HepG2 (cell line): ENCODE data around the gene TOE1. TPM values are rescaled to one million over a fixed set of nuclear protein-coding genes. Genes with fewer than 3 reads are reported as not detected.

Experiments
- FOXP4 ChIP-seq: sonication (generic); formaldehyde crosslinking; IDR thresholded peaks from 2 replicates; pipeline ENCODE4 v1.4.0; 2020; ENCODE audit warnings: missing genetic modification reagents
- GATAD1 ChIP-seq: IDR thresholded peaks from 2 replicates; pipeline ENCODE4 v1.6.1; 2016; ENCODE audit warnings: missing genetic modification reagents, missing compliant biosample characterization
- HNRNPL ChIP-seq: fragments of 200-400 bp; formaldehyde crosslinking; IDR thresholded peaks from 2 replicates; pipeline ENCODE4 v1.6.1; 2017; ENCODE audit warnings: mild to moderate bottlenecking, low read depth, low read length
- KAT7 ChIP-seq: IDR thresholded peaks from 2 replicates; pipeline ENCODE4 v1.6.1; 2018; ENCODE audit warnings: borderline replicate concordance, missing compliant biosample characterization
- PBX2 ChIP-seq: IDR thresholded peaks from 2 replicates; pipeline ENCODE4 v1.6.1; 2016; ENCODE audit warnings: control low read depth
- ZNF407 ChIP-seq: sonication (generic); formaldehyde crosslinking; IDR thresholded peaks from one replicate; pipeline ENCODE4 v1.5.1; 2020; ENCODE audit warnings: mild to moderate bottlenecking, missing genetic modification reagents; ENCODE audit errors: not compliant biosample characterization
- ZNF446 ChIP-seq: sonication (generic); formaldehyde crosslinking; IDR thresholded peaks from 2 replicates; pipeline ENCODE4 v1.5.0; 2020; ENCODE audit warnings: mild to moderate bottlenecking, missing genetic modification reagents
- ZNF496 ChIP-seq: sonication (generic); formaldehyde crosslinking; IDR thresholded peaks from 2 replicates; pipeline ENCODE4 v1.8.1; 2023; ENCODE audit warnings: mild to moderate bottlenecking, moderate library complexity, missing genetic modification reagents; ENCODE audit not compliant: insufficient replicate concordance
- polyA plus RNA-seq, 8 experiments: library from polyadenylated mRNA; depleted of rRNA in 3 of 8; stranded (reverse) in 7 of 8; unstranded in 1 of 8; fragments of >200 nt; fragmentation: Illumina TruSeq in 4 of 8; extraction: Trizol in 4 of 8; gene quantifications; 2 replicates each; pipeline versions ENCODE4 v1.2.1 to v1.2.3, GENCODE V29; 2011 to 2016; ENCODE audit warnings: low read depth in 4 of 8, missing spikeins in 1 of 8, mixed read lengths in 1 of 8; ENCODE audit not compliant: insufficient read depth in 1 of 8
- total RNA-seq, 5 experiments: library from RNA; depleted of rRNA; stranded (reverse); fragments of >200 nt; fragmentation: Illumina TruSeq; extraction: Trizol; gene quantifications; 2 replicates each; pipeline ENCODE4 v1.2.3, GENCODE V29; 2016; ENCODE audit warnings: low read depth in 1 of 5
- TF ChIP-seq, protein P1 (sequence below): sonication (generic); formaldehyde crosslinking; IDR thresholded peaks from 2 replicates; pipeline ENCODE4 v1.5.0; 2020; ENCODE audit warnings: mild to moderate bottlenecking, low read depth, missing genetic modification reagents, borderline replicate concordance

TOE1 gene
- total and polyA plus RNA-seq, 2 of the 13 experiments (the other 11 are each of a cell fraction or from before 2014, with no cell fraction given): 14.1 to 19.0 TPM

DNA sequence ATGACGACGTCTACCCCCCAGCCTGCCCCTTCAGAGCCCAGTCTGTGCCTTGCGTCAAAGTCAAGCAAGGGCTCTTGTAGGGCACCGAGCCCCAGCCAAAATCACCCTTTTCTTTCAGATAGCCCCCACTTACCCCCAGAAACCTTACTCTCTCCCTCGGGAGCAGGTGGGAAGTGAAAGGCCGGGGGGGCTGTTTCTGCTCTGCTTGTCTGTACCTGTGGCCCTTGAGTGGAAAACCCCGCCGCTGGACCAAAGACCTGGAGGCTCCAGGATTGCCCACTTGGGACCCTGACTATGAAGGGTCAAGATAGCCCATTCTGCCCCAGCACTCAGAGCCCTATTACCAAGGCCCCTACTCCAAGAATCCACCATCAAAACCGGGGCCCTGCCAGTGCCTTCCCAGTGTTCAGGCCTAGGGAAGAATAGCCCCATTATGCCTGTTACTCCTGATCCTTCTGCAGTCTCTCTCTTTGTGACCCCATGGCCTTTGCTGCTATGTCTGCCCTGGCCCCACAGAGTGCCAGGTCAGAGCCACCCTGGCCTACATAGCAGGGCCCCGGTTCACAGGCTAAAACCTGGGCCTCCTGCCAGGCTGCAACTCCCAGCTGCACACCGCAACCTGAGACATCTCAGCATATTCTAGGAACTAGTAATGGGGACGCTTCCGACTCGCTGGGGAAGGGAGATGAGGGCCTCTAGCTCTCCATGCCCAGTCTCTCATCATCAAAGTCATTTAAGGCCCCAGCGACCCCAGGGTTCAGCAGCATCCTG lies 35.5 kb upstream of the TOE1 start (continued):
- no peak for TF ChIP-seq GATAD1 (CRISPR knock-in tag)
- TF ChIP-seq HNRNPL: 0 out of 2 replicates have a peak, but pooled peaks have one; percentile 63
- TF ChIP-seq, protein P1, sequence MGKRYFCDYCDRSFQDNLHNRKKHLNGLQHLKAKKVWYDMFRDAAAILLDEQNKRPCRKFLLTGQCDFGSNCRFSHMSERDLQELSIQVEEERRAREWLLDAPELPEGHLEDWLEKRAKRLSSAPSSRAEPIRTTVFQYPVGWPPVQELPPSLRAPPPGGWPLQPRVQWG (CRISPR knock-in tag): no peak
- TF ChIP-seq KAT7: no peak; the same call in 1 of the 2 replicates
- peak; percentile 6; the same call in 1 of the 2 replicates for TF ChIP-seq FOXP4 (CRISPR knock-in tag)
- TF ChIP-seq ZNF496 (CRISPR knock-in tag): no peak
- TF ChIP-seq PBX2 (CRISPR knock-in tag): no peak
- TF ChIP-seq ZNF446: no peak
- peak; percentile 44 for TF ChIP-seq ZNF407 (CRISPR knock-in tag)
